GM18505 (cell line): Measurements from ENCODE around the gene SPECC1.
"Not testable (repeated sequence)": the region's sequence is repeated elsewhere in the genome, so short reads cannot be mapped to it uniquely, and the experiment has no call there.

Experiments used
- ATAC-seq: cut with Tn5 transposase; IDR thresholded peaks from one replicate; pipeline ENCODE4 v1.9.1; 2021; ENCODE audit not compliant: unreplicated experiment
- POLR2A ChIP-seq: IDR thresholded peaks from 4 replicates; pipeline ENCODE4 v1.6.1; 2011; ENCODE audit warnings: borderline replicate concordance; ENCODE audit not compliant: insufficient read depth, insufficient read length; ENCODE audit errors: extremely low read depth

SPECC1 gene, protein sequence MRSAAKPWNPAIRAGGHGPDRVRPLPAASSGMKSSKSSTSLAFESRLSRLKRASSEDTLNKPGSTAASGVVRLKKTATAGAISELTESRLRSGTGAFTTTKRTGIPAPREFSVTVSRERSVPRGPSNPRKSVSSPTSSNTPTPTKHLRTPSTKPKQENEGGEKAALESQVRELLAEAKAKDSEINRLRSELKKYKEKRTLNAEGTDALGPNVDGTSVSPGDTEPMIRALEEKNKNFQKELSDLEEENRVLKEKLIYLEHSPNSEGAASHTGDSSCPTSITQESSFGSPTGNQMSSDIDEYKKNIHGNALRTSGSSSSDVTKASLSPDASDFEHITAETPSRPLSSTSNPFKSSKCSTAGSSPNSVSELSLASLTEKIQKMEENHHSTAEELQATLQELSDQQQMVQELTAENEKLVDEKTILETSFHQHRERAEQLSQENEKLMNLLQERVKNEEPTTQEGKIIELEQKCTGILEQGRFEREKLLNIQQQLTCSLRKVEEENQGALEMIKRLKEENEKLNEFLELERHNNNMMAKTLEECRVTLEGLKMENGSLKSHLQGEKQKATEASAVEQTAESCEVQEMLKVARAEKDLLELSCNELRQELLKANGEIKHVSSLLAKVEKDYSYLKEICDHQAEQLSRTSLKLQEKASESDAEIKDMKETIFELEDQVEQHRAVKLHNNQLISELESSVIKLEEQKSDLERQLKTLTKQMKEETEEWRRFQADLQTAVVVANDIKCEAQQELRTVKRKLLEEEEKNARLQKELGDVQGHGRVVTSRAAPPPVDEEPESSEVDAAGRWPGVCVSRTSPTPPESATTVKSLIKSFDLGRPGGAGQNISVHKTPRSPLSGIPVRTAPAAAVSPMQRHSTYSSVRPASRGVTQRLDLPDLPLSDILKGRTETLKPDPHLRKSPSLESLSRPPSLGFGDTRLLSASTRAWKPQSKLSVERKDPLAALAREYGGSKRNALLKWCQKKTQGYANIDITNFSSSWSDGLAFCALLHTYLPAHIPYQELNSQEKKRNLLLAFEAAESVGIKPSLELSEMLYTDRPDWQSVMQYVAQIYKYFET

DNA sequence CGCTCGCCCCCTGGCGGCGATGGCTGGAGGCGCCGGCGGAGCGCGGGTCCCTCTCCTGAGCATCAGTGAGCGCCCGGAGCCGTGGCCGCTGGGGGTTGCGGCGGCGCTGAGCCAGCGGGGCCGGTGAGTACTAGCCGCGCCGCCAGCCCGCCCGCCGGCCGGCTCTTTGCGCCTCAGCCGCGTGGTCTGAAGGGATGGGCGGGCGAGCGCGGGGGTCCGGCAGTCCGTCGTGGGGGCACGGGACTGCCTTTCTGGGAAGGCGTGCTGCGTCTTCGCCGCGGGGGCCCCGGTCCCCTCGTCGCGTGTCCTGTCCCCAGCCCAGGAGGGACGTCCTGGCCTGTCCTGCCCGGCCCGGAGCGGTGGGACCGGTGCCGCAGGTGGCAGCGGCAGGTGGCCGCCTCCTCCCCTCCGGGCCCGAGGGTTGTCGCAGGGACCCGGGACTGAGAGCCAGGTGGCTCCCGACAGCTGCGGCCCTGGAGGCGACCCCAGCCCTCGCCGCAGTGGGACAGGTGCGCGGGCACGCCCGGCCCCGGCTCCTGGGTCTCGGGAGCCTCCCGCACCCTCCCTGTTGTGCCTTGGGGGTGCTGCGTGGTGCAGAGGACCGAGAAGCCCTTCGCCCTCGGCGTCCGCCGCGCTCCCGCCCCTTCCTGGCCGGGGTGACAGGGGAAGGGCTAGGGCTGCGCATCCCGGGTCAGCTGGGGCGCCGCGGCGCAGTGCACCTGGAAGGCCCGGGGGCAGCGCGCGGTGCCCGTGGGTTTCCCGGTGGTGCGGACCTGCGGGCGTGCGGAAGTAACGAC lies at the start of gene SPECC1:
SPECC1 (plus strand) TSS at position 58 of the 797 bp plus-strand sequence. CDS start 87,293 bp downstream, outside the sequence.
- no peak for TF ChIP-seq POLR2A
- peak; percentile 95 for ATAC-seq

DNA sequence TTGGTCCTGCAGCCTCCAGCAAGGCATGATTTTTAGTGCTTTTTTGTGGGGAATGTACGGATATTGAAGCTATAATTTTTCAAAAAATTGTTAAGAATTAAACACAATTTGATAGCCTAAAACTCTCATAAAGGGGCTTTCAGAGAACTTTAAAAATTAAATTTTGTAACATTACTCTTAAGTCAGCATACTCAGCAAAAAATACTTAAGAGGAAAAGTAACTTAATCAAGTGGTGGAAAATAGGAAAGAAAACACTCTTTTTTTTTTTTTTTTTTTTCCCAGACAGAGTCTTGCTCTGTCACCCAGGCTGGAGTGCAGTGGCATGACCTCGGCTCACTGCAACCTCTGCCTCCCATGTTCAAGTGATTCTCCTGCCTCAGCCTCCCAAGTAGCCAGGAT lies 46.2 kb upstream of the SPECC1 start:
- ATAC-seq: not testable (repeated sequence)

DNA sequence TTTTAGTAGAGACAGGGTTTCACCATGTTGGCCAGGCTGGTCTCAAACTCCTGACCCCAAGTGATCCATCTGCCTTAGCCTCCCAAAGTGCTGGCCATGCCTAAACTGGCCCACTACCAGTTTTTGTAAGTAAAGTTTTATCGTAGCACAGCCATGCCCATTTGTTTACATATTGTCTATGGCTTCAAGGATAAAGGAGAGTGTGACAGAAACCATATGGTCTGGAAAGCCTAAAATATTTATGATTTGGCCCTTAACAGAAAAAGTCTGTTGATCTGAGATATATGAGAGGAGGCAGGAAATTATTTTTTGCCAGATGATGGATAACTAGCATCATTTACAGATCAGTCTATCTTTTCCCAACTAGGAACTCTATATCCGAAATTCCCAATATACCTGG lies 36.0 kb upstream of the SPECC1 start:
- no peak for TF ChIP-seq POLR2A
- no peak for ATAC-seq

DNA sequence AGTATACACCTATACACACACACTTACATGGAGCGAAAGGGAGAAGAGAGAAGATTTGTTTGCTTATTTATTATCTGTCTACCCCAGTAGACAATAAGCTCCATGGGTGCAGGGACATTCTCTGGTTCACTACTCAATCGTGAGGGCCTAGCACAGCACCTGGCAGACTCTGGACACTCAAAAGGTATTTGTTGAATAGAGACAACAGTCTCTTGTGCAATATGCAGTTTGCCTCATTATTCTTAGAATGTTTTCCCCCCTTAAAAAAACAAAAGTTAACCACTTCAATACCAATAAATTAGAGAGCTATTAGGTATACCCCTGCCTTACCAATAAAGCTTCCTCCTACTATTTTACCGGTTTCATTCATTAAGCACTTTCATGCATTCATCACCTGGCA lies 33.6 kb upstream of the SPECC1 start:
- no peak for TF ChIP-seq POLR2A
- ATAC-seq: no peak

DNA sequence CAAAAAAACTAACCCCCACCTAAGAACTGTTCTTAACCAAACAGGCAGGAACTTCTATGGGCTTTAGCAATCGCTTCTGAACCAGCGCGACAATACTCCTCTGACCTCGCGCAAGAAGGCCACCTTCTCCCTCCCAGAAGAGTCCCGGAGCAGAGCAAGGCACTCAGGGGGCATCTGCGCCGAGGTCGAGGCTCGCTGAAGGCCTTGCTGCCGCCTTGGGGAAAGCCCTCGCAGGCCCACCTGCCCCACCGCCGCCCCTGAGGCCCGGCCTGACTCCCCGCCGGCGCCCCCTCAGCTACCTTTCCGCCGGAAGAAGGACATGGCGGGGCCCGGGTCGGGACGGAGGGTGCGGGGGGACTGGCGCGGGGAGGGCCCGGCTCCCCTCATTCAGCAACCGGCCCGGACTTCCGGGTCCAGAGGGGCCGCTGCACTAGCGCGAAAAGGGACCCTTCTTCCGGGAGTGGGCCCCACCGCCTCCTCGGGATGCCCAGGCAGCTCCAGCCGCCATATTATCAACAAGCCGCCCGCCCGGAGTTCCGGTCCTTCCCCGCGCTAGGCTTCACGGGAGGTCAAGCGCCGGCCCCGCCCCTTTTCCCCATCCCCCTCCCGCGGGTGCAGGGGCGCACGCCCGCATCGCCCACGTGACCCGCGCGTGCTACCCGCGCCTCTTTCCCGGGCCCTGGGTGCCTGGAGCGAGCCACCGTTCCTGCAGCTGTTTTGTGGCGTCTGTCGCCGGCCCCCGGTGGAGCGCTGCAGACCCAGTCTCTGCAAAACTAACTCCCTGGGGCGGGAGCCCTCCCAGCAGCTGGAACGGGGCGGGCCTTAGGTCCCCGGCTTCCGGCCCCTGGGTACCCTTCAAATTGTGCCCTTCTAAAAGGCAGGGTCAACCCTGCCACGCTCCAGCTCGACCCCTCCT lies 31.6 kb upstream of the SPECC1 start, which contains the start of gene AKAP10:
AKAP10 (minus strand) TSS at position 536 of the 916 bp plus-strand sequence; CDS start at position 387, 149 bp downstream.
- peak; percentile 78 for ATAC-seq
- peak; percentile 85 for TF ChIP-seq POLR2A

DNA sequence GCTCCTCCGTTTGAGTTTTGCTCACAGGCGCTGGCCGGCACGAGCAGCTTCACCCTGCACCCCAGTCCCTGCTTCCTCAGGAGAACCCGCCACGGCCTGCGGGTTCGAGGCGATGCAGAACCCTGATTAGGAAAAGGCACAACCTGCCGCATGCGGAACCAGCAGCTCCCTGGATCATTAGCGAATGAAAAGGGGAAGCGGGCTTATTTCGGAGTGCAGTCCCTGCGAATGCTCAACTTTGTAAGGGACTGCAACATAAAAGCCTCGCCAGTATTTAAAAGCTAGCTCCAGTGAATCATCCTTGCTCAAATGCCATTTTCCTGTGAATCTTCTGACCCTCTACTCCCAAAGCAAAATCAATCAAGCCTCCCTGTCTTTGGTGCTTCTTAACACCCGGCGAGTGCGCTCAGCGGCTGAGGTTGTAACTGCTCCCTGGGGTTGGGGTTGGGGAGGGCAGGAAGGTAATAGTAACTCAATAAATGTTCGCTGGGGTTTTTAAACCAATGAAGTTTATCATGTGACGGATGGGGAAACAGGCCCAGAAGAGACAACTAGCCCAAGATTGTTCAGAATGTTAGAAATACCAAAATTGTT lies 30.9 kb upstream of the SPECC1 start:
- ATAC-seq: peak; percentile 32
- TF ChIP-seq POLR2A: no peak

DNA sequence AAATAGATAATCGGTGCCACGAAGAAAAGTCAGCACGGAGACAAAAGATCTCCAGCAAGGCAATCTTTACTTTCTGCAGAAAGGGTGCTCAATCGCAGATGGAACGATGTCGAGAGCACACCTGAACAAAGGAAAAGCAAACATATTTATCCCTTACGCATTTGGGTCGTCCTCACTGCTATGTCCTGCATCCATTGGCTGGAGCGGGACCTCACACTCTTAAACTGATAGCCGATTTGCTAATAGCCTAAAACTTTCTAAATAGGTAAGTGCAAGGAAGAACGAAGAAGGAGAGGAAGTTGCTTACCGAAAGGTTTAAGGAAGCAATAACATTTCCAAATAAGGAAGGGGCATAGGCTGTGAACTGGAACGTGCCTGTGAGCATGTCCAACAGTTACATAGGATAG lies 30.4 kb upstream of the SPECC1 start:
- TF ChIP-seq POLR2A: no peak
- no peak for ATAC-seq

DNA sequence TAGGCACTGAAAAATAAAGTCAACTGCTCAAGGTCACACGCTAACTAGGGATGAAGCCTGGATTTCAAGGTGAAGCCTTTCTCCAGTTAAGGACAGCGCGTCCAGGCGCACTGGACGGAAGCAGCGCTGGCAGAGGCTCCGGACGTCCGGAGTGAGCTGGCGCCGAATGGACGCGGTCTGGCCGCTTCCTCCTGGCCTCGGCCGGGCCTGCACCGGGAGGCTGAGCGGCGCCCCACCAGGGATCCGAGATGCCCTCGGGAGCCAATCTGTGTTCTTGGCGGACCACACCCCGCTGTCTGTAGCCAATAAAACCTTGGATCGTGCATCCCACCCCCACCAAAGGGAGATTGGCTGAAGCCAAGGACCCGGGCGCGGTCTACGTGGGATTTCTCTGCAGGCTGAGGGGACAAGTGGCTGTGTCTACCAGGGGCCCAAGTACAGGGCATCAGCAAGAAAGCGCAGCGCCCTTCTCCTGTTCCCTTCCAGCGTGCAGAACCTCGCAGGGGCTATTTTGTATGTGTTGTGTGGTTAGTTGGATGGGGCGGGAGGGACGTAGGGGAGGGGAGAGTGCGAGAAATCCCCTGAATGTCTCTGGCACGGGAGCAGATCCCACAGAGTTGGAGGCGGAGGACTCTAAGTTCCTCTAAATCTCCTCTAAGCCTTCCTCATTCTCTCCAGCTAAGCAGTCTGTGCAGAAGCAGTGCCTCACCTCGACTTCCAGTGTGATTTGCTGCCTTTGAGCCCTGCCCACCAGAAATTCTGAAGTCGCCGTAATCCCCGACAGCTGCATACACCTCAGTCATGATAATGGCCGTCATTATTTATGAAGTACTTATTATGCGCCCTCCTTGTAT lies 29.0 kb upstream of the SPECC1 start:
- TF ChIP-seq POLR2A: no peak
- ATAC-seq: no peak

DNA sequence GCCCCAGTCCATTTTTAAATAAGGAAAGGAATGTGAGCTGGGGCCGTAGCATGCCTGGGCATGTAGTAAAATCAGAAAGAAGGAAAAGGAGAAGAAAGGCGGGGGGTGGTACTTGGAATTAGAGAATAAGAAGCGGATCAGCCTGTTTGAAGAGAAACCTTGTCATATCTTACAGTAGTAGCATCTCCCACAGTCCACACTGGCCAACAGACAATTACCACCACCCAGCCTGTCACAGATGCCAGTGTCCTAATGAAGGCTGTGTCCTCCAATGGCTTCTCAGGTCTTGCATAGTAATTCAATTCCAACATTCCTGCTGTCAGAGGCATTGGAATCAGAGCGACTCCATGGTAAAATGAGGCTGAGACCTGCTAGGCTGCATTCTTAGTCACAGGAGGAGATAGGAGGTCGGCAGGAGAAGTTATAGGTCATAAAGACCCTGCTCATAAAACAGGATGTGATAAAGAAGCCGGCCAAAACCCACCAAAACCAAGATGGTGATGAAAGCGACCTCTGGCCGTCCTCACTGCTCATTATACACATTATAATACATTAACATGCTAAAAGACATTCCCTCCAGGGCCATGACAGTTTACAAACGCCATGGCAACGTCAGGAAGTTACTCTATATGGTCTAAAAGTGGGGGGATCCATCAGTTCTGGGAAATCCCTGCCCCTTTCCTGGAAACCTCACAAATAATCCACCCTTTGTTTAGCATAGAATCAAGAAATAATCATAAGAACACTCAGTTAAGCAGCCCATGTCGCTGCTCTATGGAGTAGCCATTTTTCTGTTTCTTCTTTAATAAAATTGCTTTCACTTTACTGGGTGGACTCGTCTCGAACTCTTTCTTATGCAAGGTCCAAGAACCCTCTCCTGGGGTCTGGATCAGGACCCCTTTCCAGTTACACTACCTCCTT lies 22.0 kb upstream of the SPECC1 start:
- no peak for ATAC-seq
- no peak for TF ChIP-seq POLR2A

DNA sequence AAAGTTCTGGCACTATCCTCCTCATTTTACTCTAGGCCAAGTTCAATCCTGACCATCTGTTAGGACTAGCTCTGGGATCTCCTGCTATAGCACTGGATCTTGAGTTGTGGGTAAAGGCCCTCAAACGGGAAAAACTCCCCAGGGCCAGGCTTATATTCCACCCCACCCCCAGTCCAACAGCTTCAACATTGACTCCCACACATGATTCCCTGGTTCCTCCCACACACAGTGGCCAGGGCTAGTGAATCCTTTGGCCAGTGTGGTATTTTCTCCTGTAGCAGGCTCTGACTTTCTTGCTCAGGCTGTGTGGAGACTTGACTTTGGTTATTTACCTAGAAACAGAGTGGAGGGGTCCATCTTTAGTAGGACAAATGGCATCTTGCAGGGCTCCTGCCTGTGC lies 21.3 kb upstream of the SPECC1 start:
- TF ChIP-seq POLR2A: no peak
- ATAC-seq: no peak
